Body of pancreas (tissue), 4 donors: ENCODE results near the gene PLCH1.

ENCODE experiments used
- POLR2A ChIP-seq, 3 donors: fragments of 450-650 bp; IDR thresholded peaks; one replicate each; pipeline ENCODE4 v1.6.1; 2016; ENCODE audit warnings: antibody characterized with exemption in 3 of 3, mild to moderate bottlenecking in 2 of 3
- TF ChIP-seq, protein P1 (sequence below), 7 experiments: fragments of 450-650 bp in 4 of 7; fragments of 200-600 bp in 3 of 7; sonication (generic) in 3 of 7; IDR thresholded peaks; one replicate each; pipeline ENCODE4 v1.5.1; 2016 to 2019; ENCODE audit warnings: antibody characterized with exemption in 7 of 7

DNA sequence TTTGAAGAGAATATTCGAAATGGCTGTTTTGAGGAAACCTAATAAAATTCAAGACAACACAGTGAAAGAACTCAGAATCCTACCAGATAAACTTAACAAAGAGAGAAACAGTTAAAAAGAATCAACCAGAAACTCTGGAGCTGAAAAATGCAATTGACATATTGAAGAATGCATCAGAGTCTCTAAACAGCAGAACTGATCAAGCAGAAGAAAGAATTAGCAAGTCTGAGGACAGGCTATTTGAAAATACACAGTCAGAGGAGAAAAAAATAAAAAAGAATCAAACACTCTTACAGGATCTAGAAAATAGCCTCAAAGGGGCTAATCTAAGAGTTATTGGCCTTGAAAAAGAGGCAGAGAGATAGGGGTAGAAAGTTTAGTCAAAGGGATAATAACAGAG lies 47.7 kb upstream of the PLCH1 start:
- TF ChIP-seq, protein P1, sequence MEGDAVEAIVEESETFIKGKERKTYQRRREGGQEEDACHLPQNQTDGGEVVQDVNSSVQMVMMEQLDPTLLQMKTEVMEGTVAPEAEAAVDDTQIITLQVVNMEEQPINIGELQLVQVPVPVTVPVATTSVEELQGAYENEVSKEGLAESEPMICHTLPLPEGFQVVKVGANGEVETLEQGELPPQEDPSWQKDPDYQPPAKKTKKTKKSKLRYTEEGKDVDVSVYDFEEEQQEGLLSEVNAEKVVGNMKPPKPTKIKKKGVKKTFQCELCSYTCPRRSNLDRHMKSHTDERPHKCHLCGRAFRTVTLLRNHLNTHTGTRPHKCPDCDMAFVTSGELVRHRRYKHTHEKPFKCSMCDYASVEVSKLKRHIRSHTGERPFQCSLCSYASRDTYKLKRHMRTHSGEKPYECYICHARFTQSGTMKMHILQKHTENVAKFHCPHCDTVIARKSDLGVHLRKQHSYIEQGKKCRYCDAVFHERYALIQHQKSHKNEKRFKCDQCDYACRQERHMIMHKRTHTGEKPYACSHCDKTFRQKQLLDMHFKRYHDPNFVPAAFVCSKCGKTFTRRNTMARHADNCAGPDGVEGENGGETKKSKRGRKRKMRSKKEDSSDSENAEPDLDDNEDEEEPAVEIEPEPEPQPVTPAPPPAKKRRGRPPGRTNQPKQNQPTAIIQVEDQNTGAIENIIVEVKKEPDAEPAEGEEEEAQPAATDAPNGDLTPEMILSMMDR (IDR thresholded peaks at IDR 0.05): no peak
- TF ChIP-seq POLR2A (IDR thresholded peaks at IDR 0.05): no peak
